ENCODE measurements around the gene LRIG3.

- no peak for TF ChIP-seq EZH2 (IDR thresholded peaks at IDR 0.05; ENCODE audit: borderline replicate concordance, low read depth, low read length, severe bottlenecking)
- no peak for TF ChIP-seq CTCF (IDR thresholded peaks at IDR 0.05; ENCODE audit: extremely low read depth in 1 of 2, insufficient read depth in 1 of 2, low read depth in 1 of 2, low read length in 2 of 2)
- no peak for TF ChIP-seq POLR2AphosphoS5 (IDR thresholded peaks at IDR 0.05; ENCODE audit: insufficient read depth, low read depth, low read length)
- TF ChIP-seq POLR2A (IDR thresholded peaks at IDR 0.05; ENCODE audit: low read depth, low read length) = peak; percentile 50
- TF ChIP-seq MAX (IDR thresholded peaks at IDR 0.05; ENCODE audit: insufficient read depth, insufficient read length) = no peak
- no peak for TF ChIP-seq MYC (IDR thresholded peaks at IDR 0.05; ENCODE audit: low read depth, low read length)
- TF ChIP-seq JUN (IDR thresholded peaks at IDR 0.05; ENCODE audit: borderline replicate concordance, insufficient read depth, insufficient read length, low read depth) = no peak
- TF ChIP-seq FOS (IDR thresholded peaks at IDR 0.05; ENCODE audit: borderline replicate concordance, insufficient read depth, low read length) = no peak
- no peak for TF ChIP-seq GATA2 (IDR thresholded peaks at IDR 0.05; ENCODE audit: insufficient read depth, insufficient read length, low read depth, low read length)
These were observed 838 bp downstream of the LRIG3 start for GRCh38 chr12:58919231-58920101.

Measured in endothelial cell of umbilical vein (primary cell).